GM12878 (cell line): ENCODE data around the gene RPL38. TPM values are rescaled to one million over a fixed set of nuclear protein-coding genes. Genes with fewer than 3 reads are reported as not detected.

ENCODE experiments used
- ATAC-seq: fragments of 200-7000 bp; cut with Tn5 transposase; 3 replicates; pipeline ENCODE4 v1.9.1; 2020; ENCODE audit warnings: mild to moderate bottlenecking, moderate library complexity
- BruUV-seq: library from RNA; stranded (reverse); fragments of 400-500 nt; replicated peaks from 2 replicates; lab custom pipeline; 2021; lab: Mats Ljungman, UMichigan
- CTCF ChIA-PET: fragments of 300-600 bp; sonication (Branson Sonifier 250); formaldehyde crosslinking; extraction: SDS; loops from one replicate; lab custom pipeline; 2021; ENCODE audit warnings: inconsistent platforms; lab: Yijun Ruan, JAX
- POLR2A ChIA-PET: fragments of 350-600 bp; formaldehyde crosslinking; extraction: SDS; loops from one replicate; lab custom pipeline; 2021; ENCODE audit warnings: inconsistent platforms; lab: Charles Lee
- RAD21 ChIA-PET: fragments of 300-600 bp; sonication (Branson Sonifier 250); formaldehyde crosslinking; loops from one replicate; lab custom pipeline; 2023; ENCODE audit warnings: antibody characterized with exemption; ENCODE audit not compliant: unreplicated experiment; lab: Charles Lee
- SMC1A ChIA-PET: fragments of 300-600 bp; sonication (Branson Sonifier 250); formaldehyde crosslinking; loops from one replicate; lab custom pipeline; 2023; ENCODE audit not compliant: unreplicated experiment, uncharacterized antibody; lab: Charles Lee
- DNase-seq: peaks from one replicate; pipeline ENCODE4 v3.0.0-alpha.2; 2011; ENCODE audit warnings: low read depth, low spot score
- FAIRE-seq: peaks from 3 replicates; lab custom pipeline; 2011; peaks lifted over from hg19 to GRCh38; lab: Jason Lieb, UNC
- H2AFZ ChIP-seq: 2 replicates; pipeline ENCODE4 v1.6.0; 2011; ENCODE audit warnings: low read depth, low read length, control low read depth; ENCODE audit not compliant: control insufficient read depth
- H3K27ac ChIP-seq: 2 replicates; pipeline ENCODE4 v1.5.1; 2011; ENCODE audit warnings: control low read depth; ENCODE audit not compliant: control insufficient read depth, insufficient read depth
- H3K27me3 ChIP-seq, 2 experiments: replicated peaks in 1 of 2; 2 replicates each; pipeline versions ENCODE4 v1.6.0 to v1.6.1; 2011; ENCODE audit warnings: low read length in 1 of 2; ENCODE audit not compliant: control insufficient read depth in 2 of 2, insufficient read depth in 2 of 2
- H3K36me3 ChIP-seq, 2 experiments: 2 replicates each; pipeline ENCODE4 v1.5.1; 2011; ENCODE audit warnings: low read length in 1 of 2; ENCODE audit not compliant: control insufficient read depth in 2 of 2, insufficient read depth in 2 of 2
- H3K4me1 ChIP-seq: 2 replicates; pipeline ENCODE4 v1.6.1; 2011; ENCODE audit warnings: mild to moderate bottlenecking, low read length, moderate library complexity, mixed read lengths; ENCODE audit not compliant: control insufficient read depth, insufficient read depth
- H3K4me2 ChIP-seq: 2 replicates; pipeline ENCODE4 v1.6.0; 2011; ENCODE audit warnings: control low read depth; ENCODE audit not compliant: control insufficient read depth, insufficient read depth
- H3K4me3 ChIP-seq: fragments of 200-600 bp; sonication (generic); 2 replicates; pipeline ENCODE4 v1.5.1; 2016
- H3K79me2 ChIP-seq: 2 replicates; pipeline ENCODE4 v1.6.0; 2011; ENCODE audit warnings: low read length; ENCODE audit not compliant: control insufficient read depth, insufficient read depth
- H3K9ac ChIP-seq: 2 replicates; pipeline ENCODE4 v1.8.0; 2011; ENCODE audit warnings: low read length, control low read depth, mixed read lengths; ENCODE audit not compliant: control insufficient read depth, insufficient read depth
- H3K9me3 ChIP-seq: replicated peaks from 3 replicates; pipeline ENCODE4 v1.5.1; 2011; ENCODE audit warnings: mild to moderate bottlenecking, low read length; ENCODE audit not compliant: control insufficient read depth, insufficient read depth
- H4K20me1 ChIP-seq: 2 replicates; pipeline ENCODE4 v1.6.0; 2011; ENCODE audit not compliant: control insufficient read depth, insufficient read depth
- ATF2 ChIP-seq: IDR thresholded peaks from 2 replicates; pipeline ENCODE4 v1.6.1; 2012; ENCODE audit warnings: low read length, inconsistent platforms
- CBX3 ChIP-seq: fragments of 200-600 bp; sonication (generic); IDR thresholded peaks from 2 replicates; pipeline ENCODE4 v1.6.1; 2016; ENCODE audit warnings: low read depth, borderline replicate concordance
- MEF2B ChIP-seq: fragments of 450-650 bp; IDR thresholded peaks from 2 replicates; pipeline ENCODE4 v1.6.1; 2018; ENCODE audit warnings: mild to moderate bottlenecking, moderate library complexity; ENCODE audit not compliant: partially characterized antibody, poor library complexity, severe bottlenecking
- PAX5 ChIP-seq: IDR thresholded peaks from 2 replicates; pipeline ENCODE4 v1.6.1; 2011; ENCODE audit warnings: low read depth, low read length, borderline replicate concordance
- PAX8 ChIP-seq: fragments of 450-650 bp; IDR thresholded peaks from 2 replicates; pipeline ENCODE4 v1.6.1; 2017; ENCODE audit warnings: mild to moderate bottlenecking, moderate library complexity
- RUNX3 ChIP-seq: IDR thresholded peaks from 2 replicates; pipeline ENCODE4 v1.6.1; 2012; ENCODE audit warnings: low read length, inconsistent platforms
- SIN3A ChIP-seq: IDR thresholded peaks from 2 replicates; pipeline ENCODE4 v1.6.1; 2012; ENCODE audit warnings: low read depth, low read length, improper control_type of control experiment
- WGBS: methylation state at CpG from one replicate; pipeline ENCODE4 v1.1.6; 2016; ENCODE audit warnings: low lambda C conversion rate; ENCODE audit not compliant: insufficient replicate concordance, insufficient coverage; ENCODE audit errors: missing lambda C conversion rate; 5-methylcytosine and 5-hydroxymethylcytosine counted together
- in situ Hi-C: fragments of 300-500 bp; cut with MboI; formaldehyde crosslinking; loops from 9 replicates; pipeline ENCODE4 v1.14.3; 2018; ENCODE audit warnings: mixed read lengths
- intact Hi-C: fragments of 100-400 bp; cut with micrococcal nuclease; formaldehyde crosslinking; loops from one replicate; pipeline ENCODE4 v1.14.2; 2022; ENCODE audit not compliant: unreplicated experiment
- polyA plus RNA-seq, 11 experiments: library from polyadenylated mRNA; depleted of rRNA in 4 of 11; unstranded in 6 of 11; stranded (reverse) in 5 of 11; fragments of >200 nt; fragmentation: Nextera tagmentation in 4 of 11; fragmentation: Illumina TruSeq in 1 of 11; extraction: Ambion mirVana in 4 of 11; extraction: Trizol in 1 of 11; gene quantifications; 1 replicate in 1 of 11; 2 replicates in 10 of 11; pipeline versions ENCODE4 v1.2.1 to v1.2.3, GENCODE V29; 2011 to 2016; ENCODE audit warnings: inconsistent platforms in 2 of 11, missing spikeins in 2 of 11, low read depth in 1 of 11
- total RNA-seq, 4 experiments: library from RNA; depleted of rRNA in 3 of 4; stranded (reverse); fragments of >200 nt in 3 of 4; fragmentation: Illumina TruSeq in 1 of 4; extraction: Trizol in 1 of 4; gene quantifications; 2 replicates each; pipeline versions ENCODE4 v1.2.1 to v1.2.3, GENCODE V29; 2013 to 2021
- TF ChIP-seq, protein P1 (sequence below): fragments of 450-650 bp; IDR thresholded peaks from 2 replicates; pipeline ENCODE4 v1.6.1; 2016; ENCODE audit warnings: mild to moderate bottlenecking
- TF ChIP-seq, protein P2 (sequence below): fragments of 450-650 bp; IDR thresholded peaks from 2 replicates; pipeline ENCODE4 v1.6.1; 2017; ENCODE audit warnings: borderline replicate concordance
- TF ChIP-seq, protein P3 (sequence below): IDR thresholded peaks from 2 replicates; pipeline ENCODE4 v1.6.1; 2011; ENCODE audit warnings: low read depth, low read length, improper control_type of control experiment, borderline replicate concordance

RPL38 gene
- total and polyA plus RNA-seq, 10 of the 15 experiments (the other 5 are each of a cell fraction or from before 2014, with no cell fraction given), result 1,318 to 4,938 (median 2,673) TPM

DNA sequence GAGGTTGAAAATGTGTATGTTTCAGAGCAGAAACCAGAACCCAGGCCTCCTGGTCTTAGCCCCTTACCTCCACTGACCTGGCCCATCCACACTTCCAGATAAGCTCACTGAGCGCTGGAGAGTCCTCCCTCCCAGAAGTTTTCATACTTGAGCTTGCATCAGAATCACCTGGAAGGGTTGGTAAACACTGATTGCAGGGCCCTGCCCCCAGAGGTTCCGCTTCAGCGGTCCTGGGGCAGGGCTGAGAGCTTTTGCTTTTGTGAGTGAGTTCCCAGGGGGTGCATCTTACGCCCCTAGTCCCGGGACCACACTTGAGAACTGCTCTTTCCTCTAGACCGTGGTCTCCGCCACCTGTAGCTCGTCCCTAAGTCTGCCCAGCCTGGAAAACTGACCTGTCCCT lies 30.5 kb downstream of the RPL38 start:
- Histone ChIP-seq H3K4me2 (no peak overlapping the region), H3K9me3 (no peaks in the 10 kb centered on the region), H2AFZ (no peak overlapping the region)
- DNase-seq (no peak), ATAC-seq (no peak)
- CTCF ChIA-PET, result interaction anchor here (0.6 kb wide), 2 partner anchors 22 to 62 kb away, joined by 3 read pairs; no protein-coding TSS in a partner anchor
- SMC1A ChIA-PET, result interaction anchor here (0.7 kb wide), 1 partner anchor 21 kb away, joined by 3 read pairs; the partner anchor contains the start of gene TTYH2
- TF ChIP-seq CBX3 (no peak), RUNX3 (no peak), PAX5 (peak; percentile 87; the same call in 1 of the 2 replicates)
- TF ChIP-seq, all 136 proteins: peak for 1
- Histone ChIP-seq H3K27ac (peak overlapping the region; percentile 6; the same call in 1 of the 2 replicates), H3K4me3 (no peak overlapping the region), H3K79me2 (no peaks in the 10 kb centered on the region), H4K20me1 (no peaks in the 10 kb centered on the region), H3K27me3 (no peaks in the 10 kb centered on the region), H3K4me1 (peaks cover 6% of the 10 kb centered on the region; the same call in 1 of the 2 replicates), H3K36me3 (peaks cover 0 to 4% of the 10 kb centered on the region in 2 experiments; a peak in 2 of 4 replicates), H3K9ac (no peak overlapping the region)
- in situ Hi-C loops, result loop anchor here (5.0 to 10.0 kb wide), 2 partner anchors 37 to 59 kb away; no protein-coding TSS in a partner anchor
- no TSS peak for BruUV-seq
- 52% methylated on average over 6 of the region's 8 CpGs for WGBS
- no peak for FAIRE-seq
- ChIA-PET POLR2A (no interaction called here), RAD21 (no interaction called here)
- intact Hi-C loops, result no loop called here

DNA sequence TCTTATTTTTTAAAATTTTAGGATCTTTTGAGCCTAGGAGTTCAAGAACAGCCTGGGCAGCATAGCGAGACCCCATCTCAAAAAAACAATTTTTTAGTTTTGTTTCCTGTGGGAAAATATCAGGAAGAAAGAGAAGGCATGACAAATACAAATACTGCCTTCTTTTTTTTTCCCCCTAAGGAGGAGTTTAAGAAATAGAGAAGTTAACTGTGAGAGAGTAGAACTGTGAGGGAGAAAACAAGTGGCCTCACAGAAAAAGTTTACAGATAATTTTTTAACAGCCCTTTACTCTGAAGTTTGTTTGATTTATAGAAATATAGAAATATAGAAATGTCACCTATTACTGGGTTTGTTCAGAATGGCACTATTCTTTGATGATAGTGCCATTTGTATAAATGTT lies 31.0 kb downstream of the RPL38 start:
- no peak for ATAC-seq
- H3K79me2 ChIP-seq, result no peaks in the 10 kb centered on the region
- peak overlapping the region; percentile 58 for H3K27ac ChIP-seq
- no peaks in the 10 kb centered on the region for H3K27me3 ChIP-seq
- in situ Hi-C loops (loop anchor here (5.0 to 10.0 kb wide), 2 partner anchors 37 to 60 kb away; no protein-coding TSS in a partner anchor), intact Hi-C loops (no loop called here)
- no peak for DNase-seq
- no peak overlapping the region for H3K4me3 ChIP-seq
- peaks cover 0 to 4% of the 10 kb centered on the region in 2 experiments; a peak in 2 of 4 replicates for H3K36me3 ChIP-seq
- CTCF ChIA-PET, result interaction anchor here (0.6 to 0.7 kb wide), 2 partner anchors 23 to 134 kb away, joined by 3 read pairs; no protein-coding TSS in a partner anchor
- FAIRE-seq, result no peak
- H2AFZ ChIP-seq, result peak overlapping the region; percentile 70; the same call in 1 of the 2 replicates
- WGBS, result 39% methylated on average over 1 of the region's 1 CpG
- peaks cover 6% of the 10 kb centered on the region; the same call in 1 of the 2 replicates for H3K4me1 ChIP-seq
- 0 out of 2 replicates have a peak overlapping the region, but pooled peaks have one; percentile 48 for H3K4me2 ChIP-seq
- no peak overlapping the region for H3K9ac ChIP-seq
- BruUV-seq, result no TSS peak
- SMC1A ChIA-PET, result interaction anchor here (0.8 kb wide), 1 partner anchor 15 kb away, joined by 3 read pairs; no protein-coding TSS in a partner anchor
- RAD21 ChIA-PET, result interaction anchor here (0.9 kb wide), 1 partner anchor 144 kb away, joined by 3 read pairs; no protein-coding TSS in a partner anchor
- H4K20me1 ChIP-seq, result no peaks in the 10 kb centered on the region
- POLR2A ChIA-PET, result interaction anchor here (1.4 kb wide), 1 partner anchor 23 kb away, joined by 3 read pairs; no protein-coding TSS in a partner anchor
- H3K9me3 ChIP-seq, result no peaks in the 10 kb centered on the region
- TF ChIP-seq PAX8 (no peak), SIN3A (no peak), ATF2 (no peak), MEF2B (no peak)
- TF ChIP-seq, protein P1, sequence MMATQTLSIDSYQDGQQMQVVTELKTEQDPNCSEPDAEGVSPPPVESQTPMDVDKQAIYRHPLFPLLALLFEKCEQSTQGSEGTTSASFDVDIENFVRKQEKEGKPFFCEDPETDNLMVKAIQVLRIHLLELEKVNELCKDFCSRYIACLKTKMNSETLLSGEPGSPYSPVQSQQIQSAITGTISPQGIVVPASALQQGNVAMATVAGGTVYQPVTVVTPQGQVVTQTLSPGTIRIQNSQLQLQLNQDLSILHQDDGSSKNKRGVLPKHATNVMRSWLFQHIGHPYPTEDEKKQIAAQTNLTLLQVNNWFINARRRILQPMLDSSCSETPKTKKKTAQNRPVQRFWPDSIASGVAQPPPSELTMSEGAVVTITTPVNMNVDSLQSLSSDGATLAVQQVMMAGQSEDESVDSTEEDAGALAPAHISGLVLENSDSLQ, result no peak
- TF ChIP-seq, protein P2, sequence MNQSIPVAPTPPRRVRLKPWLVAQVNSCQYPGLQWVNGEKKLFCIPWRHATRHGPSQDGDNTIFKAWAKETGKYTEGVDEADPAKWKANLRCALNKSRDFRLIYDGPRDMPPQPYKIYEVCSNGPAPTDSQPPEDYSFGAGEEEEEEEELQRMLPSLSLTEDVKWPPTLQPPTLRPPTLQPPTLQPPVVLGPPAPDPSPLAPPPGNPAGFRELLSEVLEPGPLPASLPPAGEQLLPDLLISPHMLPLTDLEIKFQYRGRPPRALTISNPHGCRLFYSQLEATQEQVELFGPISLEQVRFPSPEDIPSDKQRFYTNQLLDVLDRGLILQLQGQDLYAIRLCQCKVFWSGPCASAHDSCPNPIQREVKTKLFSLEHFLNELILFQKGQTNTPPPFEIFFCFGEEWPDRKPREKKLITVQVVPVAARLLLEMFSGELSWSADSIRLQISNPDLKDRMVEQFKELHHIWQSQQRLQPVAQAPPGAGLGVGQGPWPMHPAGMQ, result no peak
- TF ChIP-seq, protein P3, sequence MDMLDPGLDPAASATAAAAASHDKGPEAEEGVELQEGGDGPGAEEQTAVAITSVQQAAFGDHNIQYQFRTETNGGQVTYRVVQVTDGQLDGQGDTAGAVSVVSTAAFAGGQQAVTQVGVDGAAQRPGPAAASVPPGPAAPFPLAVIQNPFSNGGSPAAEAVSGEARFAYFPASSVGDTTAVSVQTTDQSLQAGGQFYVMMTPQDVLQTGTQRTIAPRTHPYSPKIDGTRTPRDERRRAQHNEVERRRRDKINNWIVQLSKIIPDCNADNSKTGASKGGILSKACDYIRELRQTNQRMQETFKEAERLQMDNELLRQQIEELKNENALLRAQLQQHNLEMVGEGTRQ, result no peak
